Liver (tissue), 9 donors: ENCODE measurements around the gene CRHR1. TPM values are rescaled to one million over a fixed set of nuclear protein-coding genes. Genes with fewer than 3 reads are reported as not detected.

Experiments used
- DNase-seq: peaks from one replicate; pipeline ENCODE4 v3.0.0-alpha.2; 2017; ENCODE audit warnings: low spot score
- H3K27ac ChIP-seq, 2 donors: one replicate each; pipeline ENCODE4 v1.7.0; 2013; ENCODE audit warnings: inconsistent platforms in 2 of 2, low read length in 2 of 2, control low read depth in 1 of 2, low read depth in 1 of 2, mild to moderate bottlenecking in 1 of 2
- H3K27me3 ChIP-seq, 4 donors: one replicate each; pipeline versions ENCODE4 v1.6.1 to v1.7.0; 2013; ENCODE audit warnings: low read length in 3 of 4, inconsistent platforms in 1 of 4, mild to moderate bottlenecking in 1 of 4, moderate library complexity in 1 of 4; ENCODE audit not compliant: control insufficient read depth in 4 of 4, insufficient read depth in 4 of 4
- H3K36me3 ChIP-seq, 4 donors: one replicate each; pipeline versions ENCODE4 v1.6.1 to v1.7.0; 2013; ENCODE audit warnings: low read length in 3 of 4, mild to moderate bottlenecking in 3 of 4, low read depth in 1 of 4, moderate library complexity in 1 of 4; ENCODE audit not compliant: control insufficient read depth in 4 of 4, insufficient read depth in 3 of 4
- H3K4me1 ChIP-seq, 4 donors: one replicate each; pipeline versions ENCODE4 v1.6.1 to v1.7.0; 2013; ENCODE audit warnings: low read length in 3 of 4, mild to moderate bottlenecking in 3 of 4, moderate library complexity in 1 of 4; ENCODE audit not compliant: control insufficient read depth in 4 of 4, insufficient read depth in 4 of 4
- H3K4me3 ChIP-seq, 3 donors: one replicate each; pipeline versions ENCODE4 v1.6.1 to v1.7.0; 2013; ENCODE audit warnings: low read length in 3 of 3, control low read depth in 1 of 3, low read depth in 1 of 3, mild to moderate bottlenecking in 1 of 3
- H3K9ac ChIP-seq, 2 donors: one replicate each; pipeline ENCODE4 v1.7.0; 2013; ENCODE audit warnings: low read length in 2 of 2, mild to moderate bottlenecking in 2 of 2, moderate library complexity in 2 of 2, control low read depth in 1 of 2, low read depth in 1 of 2
- H3K9me3 ChIP-seq, 4 donors: one replicate each; pipeline versions ENCODE4 v1.6.1 to v1.7.0; 2013; ENCODE audit warnings: low read length in 3 of 4; ENCODE audit not compliant: control insufficient read depth in 4 of 4
- EGR1 ChIP-seq, 2 donors: IDR thresholded peaks; 2 replicates each; pipeline ENCODE4 v1.6.1; 2016 to 2018; ENCODE audit warnings: antibody characterized with exemption in 2 of 2, low read depth in 2 of 2
- FOXA1 ChIP-seq: IDR thresholded peaks from 2 replicates; pipeline ENCODE4 v1.6.1; 2016; ENCODE audit warnings: antibody characterized with exemption
- FOXA2 ChIP-seq: IDR thresholded peaks from 2 replicates; pipeline ENCODE4 v1.6.1; 2016; ENCODE audit warnings: antibody characterized with exemption
- GABPA ChIP-seq, 2 donors: IDR thresholded peaks in 1 of 2; conservative IDR thresholded peaks in 1 of 2; 2 replicates each; pipeline ENCODE4 v1.6.1; 2016; ENCODE audit warnings: antibody characterized with exemption in 2 of 2, mild to moderate bottlenecking in 1 of 2, moderate library complexity in 1 of 2
- HNF4A ChIP-seq, 2 donors: conservative IDR thresholded peaks; 2 replicates each; pipeline ENCODE4 v1.6.1; 2016; ENCODE audit warnings: antibody characterized with exemption in 2 of 2, mild to moderate bottlenecking in 2 of 2
- HNF4G ChIP-seq: IDR thresholded peaks from 2 replicates; pipeline ENCODE4 v1.6.1; 2016; ENCODE audit warnings: antibody characterized with exemption
- JUND ChIP-seq, 2 donors: IDR thresholded peaks; 2 replicates each; pipeline ENCODE4 v1.6.1; 2016; ENCODE audit warnings: antibody characterized with exemption in 2 of 2
- NR2F2 ChIP-seq: IDR thresholded peaks from 2 replicates; pipeline ENCODE4 v1.6.1; 2016; ENCODE audit warnings: antibody characterized with exemption
- RAD21 ChIP-seq, 2 donors: IDR thresholded peaks; 2 replicates each; pipeline ENCODE4 v1.6.1; 2016; ENCODE audit warnings: antibody characterized with exemption in 2 of 2, mild to moderate bottlenecking in 2 of 2
- RXRA ChIP-seq, 2 donors: IDR thresholded peaks; 2 replicates each; pipeline ENCODE4 v1.6.1; 2017 to 2018; ENCODE audit warnings: antibody characterized with exemption in 2 of 2, mild to moderate bottlenecking in 1 of 2
- SP1 ChIP-seq: IDR thresholded peaks from 2 replicates; pipeline ENCODE4 v1.6.1; 2018; ENCODE audit warnings: antibody characterized with exemption, mild to moderate bottlenecking
- TAF1 ChIP-seq: conservative IDR thresholded peaks from 2 replicates; pipeline ENCODE4 v1.6.1; 2016; ENCODE audit warnings: antibody characterized with exemption, mild to moderate bottlenecking
- YY1 ChIP-seq: IDR thresholded peaks from 2 replicates; pipeline ENCODE4 v1.6.1; 2016; ENCODE audit warnings: antibody characterized with exemption, mild to moderate bottlenecking
- WGBS: extraction: QIAGEN DNeasy Blood & Tissue Kit; methylation state at CpG from one replicate; pipeline ENCODE4 v1.1.7; 2013; 5-methylcytosine and 5-hydroxymethylcytosine counted together
- polyA plus RNA-seq, 2 donors: library from polyadenylated mRNA; stranded (reverse) in 1 of 2; unstranded in 1 of 2; fragments of 200-250 nt in 1 of 2; fragments of >200 nt in 1 of 2; fragmentation: Nextera tagmentation in 1 of 2; extraction: Ambion mirVana in 1 of 2; gene quantifications; one replicate each; pipeline versions ENCODE4 v1.2.1 to v1.2.3, GENCODE V29; 2013 to 2015
- total RNA-seq, 2 donors: library from RNA; depleted of rRNA; stranded (reverse); fragments of >200 nt; gene quantifications; one replicate each; pipeline ENCODE4 v1.2.3, GENCODE V29; 2014
- TF ChIP-seq, protein P1 (sequence below): IDR thresholded peaks from 2 replicates; pipeline ENCODE4 v1.6.1; 2016; ENCODE audit warnings: antibody characterized with exemption
- TF ChIP-seq, protein P2 (sequence below): fragments of 150-350 bp; IDR thresholded peaks from 2 replicates; pipeline ENCODE4 v1.5.1; 2017; ENCODE audit warnings: improper control_type of control experiment, low read depth, low read length; ENCODE audit not compliant: missing input control
- TF ChIP-seq, protein P3 (sequence below): IDR thresholded peaks from 2 replicates; pipeline ENCODE4 v1.6.1; 2016; ENCODE audit warnings: antibody characterized with exemption
- TF ChIP-seq, protein P4 (sequence below): IDR thresholded peaks from 2 replicates; pipeline ENCODE4 v1.6.1; 2016; ENCODE audit warnings: antibody characterized with exemption, mild to moderate bottlenecking
- TF ChIP-seq, protein P5 (sequence below): IDR thresholded peaks from 2 replicates; pipeline ENCODE4 v1.6.1; 2016; ENCODE audit warnings: antibody characterized with exemption
- donor health status: healthy.
- donor health status: healthy.
- donor health status: healthy.
- donor health status: healthy.
- donor health status: healthy.

CRHR1 gene
- total and polyA plus RNA-seq, 4 donors = not detected

DNA sequence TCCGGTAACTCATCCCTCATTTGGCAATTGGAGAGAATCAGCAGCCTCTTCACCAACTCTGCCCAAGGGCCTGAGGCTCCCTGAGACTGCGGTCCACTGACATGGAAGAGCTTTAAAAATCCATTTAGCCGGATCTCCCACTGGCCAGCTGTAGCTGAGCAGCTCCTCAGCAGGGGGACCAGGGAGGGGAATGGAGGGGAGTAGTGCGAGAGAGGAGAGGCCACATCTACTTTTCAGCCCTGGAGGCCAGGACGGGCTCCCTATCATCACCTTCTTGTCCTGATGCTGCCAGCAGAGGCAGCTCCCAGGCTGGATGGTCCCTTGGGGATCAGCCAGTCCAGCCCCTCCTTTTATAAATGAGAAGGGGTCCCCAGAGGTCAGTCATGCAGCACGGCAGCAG lies 35.5 kb downstream of the CRHR1 start:
- H3K27me3 ChIP-seq = no peaks in the 10 kb centered on the region
- 93% methylated on average over 6 of the region's 6 CpGs for WGBS
- no peak overlapping the region for H3K27ac ChIP-seq
- peaks cover 0 to 5% (median 3%) of the 10 kb centered on the region in 4 donors for H3K4me1 ChIP-seq
- no peak for TF ChIP-seq FOXA1
- TF ChIP-seq GABPA (IDR thresholded peaks at IDR 0.05 in 1 of 2, conservative IDR thresholded peaks at IDR 0.05 in 1 of 2) = no peak
- TF ChIP-seq, protein P1, sequence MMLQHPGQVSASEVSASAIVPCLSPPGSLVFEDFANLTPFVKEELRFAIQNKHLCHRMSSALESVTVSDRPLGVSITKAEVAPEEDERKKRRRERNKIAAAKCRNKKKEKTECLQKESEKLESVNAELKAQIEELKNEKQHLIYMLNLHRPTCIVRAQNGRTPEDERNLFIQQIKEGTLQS = no peak
- TF ChIP-seq FOXA2 = no peak
- TF ChIP-seq, protein P2, sequence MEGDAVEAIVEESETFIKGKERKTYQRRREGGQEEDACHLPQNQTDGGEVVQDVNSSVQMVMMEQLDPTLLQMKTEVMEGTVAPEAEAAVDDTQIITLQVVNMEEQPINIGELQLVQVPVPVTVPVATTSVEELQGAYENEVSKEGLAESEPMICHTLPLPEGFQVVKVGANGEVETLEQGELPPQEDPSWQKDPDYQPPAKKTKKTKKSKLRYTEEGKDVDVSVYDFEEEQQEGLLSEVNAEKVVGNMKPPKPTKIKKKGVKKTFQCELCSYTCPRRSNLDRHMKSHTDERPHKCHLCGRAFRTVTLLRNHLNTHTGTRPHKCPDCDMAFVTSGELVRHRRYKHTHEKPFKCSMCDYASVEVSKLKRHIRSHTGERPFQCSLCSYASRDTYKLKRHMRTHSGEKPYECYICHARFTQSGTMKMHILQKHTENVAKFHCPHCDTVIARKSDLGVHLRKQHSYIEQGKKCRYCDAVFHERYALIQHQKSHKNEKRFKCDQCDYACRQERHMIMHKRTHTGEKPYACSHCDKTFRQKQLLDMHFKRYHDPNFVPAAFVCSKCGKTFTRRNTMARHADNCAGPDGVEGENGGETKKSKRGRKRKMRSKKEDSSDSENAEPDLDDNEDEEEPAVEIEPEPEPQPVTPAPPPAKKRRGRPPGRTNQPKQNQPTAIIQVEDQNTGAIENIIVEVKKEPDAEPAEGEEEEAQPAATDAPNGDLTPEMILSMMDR = no peak
- TF ChIP-seq, protein P3, sequence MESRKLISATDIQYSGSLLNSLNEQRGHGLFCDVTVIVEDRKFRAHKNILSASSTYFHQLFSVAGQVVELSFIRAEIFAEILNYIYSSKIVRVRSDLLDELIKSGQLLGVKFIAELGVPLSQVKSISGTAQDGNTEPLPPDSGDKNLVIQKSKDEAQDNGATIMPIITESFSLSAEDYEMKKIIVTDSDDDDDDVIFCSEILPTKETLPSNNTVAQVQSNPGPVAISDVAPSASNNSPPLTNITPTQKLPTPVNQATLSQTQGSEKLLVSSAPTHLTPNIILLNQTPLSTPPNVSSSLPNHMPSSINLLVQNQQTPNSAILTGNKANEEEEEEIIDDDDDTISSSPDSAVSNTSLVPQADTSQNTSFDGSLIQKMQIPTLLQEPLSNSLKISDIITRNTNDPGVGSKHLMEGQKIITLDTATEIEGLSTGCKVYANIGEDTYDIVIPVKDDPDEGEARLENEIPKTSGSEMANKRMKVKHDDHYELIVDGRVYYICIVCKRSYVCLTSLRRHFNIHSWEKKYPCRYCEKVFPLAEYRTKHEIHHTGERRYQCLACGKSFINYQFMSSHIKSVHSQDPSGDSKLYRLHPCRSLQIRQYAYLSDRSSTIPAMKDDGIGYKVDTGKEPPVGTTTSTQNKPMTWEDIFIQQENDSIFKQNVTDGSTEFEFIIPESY = no peak
- TF ChIP-seq YY1 = no peak
- no peak for TF ChIP-seq JUND (IDR thresholded peaks at IDR 0.05)
- TF ChIP-seq RAD21 (IDR thresholded peaks at IDR 0.05) = no peak
- TF ChIP-seq HNF4A (conservative IDR thresholded peaks at IDR 0.05) = no peak
- TF ChIP-seq, protein P4, sequence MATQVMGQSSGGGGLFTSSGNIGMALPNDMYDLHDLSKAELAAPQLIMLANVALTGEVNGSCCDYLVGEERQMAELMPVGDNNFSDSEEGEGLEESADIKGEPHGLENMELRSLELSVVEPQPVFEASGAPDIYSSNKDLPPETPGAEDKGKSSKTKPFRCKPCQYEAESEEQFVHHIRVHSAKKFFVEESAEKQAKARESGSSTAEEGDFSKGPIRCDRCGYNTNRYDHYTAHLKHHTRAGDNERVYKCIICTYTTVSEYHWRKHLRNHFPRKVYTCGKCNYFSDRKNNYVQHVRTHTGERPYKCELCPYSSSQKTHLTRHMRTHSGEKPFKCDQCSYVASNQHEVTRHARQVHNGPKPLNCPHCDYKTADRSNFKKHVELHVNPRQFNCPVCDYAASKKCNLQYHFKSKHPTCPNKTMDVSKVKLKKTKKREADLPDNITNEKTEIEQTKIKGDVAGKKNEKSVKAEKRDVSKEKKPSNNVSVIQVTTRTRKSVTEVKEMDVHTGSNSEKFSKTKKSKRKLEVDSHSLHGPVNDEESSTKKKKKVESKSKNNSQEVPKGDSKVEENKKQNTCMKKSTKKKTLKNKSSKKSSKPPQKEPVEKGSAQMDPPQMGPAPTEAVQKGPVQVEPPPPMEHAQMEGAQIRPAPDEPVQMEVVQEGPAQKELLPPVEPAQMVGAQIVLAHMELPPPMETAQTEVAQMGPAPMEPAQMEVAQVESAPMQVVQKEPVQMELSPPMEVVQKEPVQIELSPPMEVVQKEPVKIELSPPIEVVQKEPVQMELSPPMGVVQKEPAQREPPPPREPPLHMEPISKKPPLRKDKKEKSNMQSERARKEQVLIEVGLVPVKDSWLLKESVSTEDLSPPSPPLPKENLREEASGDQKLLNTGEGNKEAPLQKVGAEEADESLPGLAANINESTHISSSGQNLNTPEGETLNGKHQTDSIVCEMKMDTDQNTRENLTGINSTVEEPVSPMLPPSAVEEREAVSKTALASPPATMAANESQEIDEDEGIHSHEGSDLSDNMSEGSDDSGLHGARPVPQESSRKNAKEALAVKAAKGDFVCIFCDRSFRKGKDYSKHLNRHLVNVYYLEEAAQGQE = no peak
- TF ChIP-seq RXRA (IDR thresholded peaks at IDR 0.05) = no peak
- no peak for TF ChIP-seq TAF1
- TF ChIP-seq, protein P5, sequence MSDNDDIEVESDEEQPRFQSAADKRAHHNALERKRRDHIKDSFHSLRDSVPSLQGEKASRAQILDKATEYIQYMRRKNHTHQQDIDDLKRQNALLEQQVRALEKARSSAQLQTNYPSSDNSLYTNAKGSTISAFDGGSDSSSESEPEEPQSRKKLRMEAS = no peak
- TF ChIP-seq NR2F2 = no peak
- no peak for TF ChIP-seq HNF4G
- no peak for TF ChIP-seq EGR1 (IDR thresholded peaks at IDR 0.05; ENCODE audit: low read depth in 2 of 2)
- TF ChIP-seq SP1 = no peak
- DNase-seq = no peak
- no peak overlapping the region for H3K9ac ChIP-seq
- no peak overlapping the region for H3K4me3 ChIP-seq
- H3K9me3 ChIP-seq = no peaks in the 10 kb centered on the region
- no peaks in the 10 kb centered on the region for H3K36me3 ChIP-seq
